HEK293 (cell line): ENCODE measurements around the gene SLC36A1.

ENCODE experiments used
- CTCF ChIA-PET: fragments of 350-600 bp; formaldehyde crosslinking; extraction: SDS; loops from one replicate; lab custom pipeline; 2021; ENCODE audit warnings: antibody characterized with exemption; lab: Yijun Ruan, JAX
- POLR2A ChIA-PET: fragments of 300-600 bp; formaldehyde crosslinking; extraction: SDS; loops from one replicate; lab custom pipeline; 2020; ENCODE audit warnings: antibody characterized with exemption, inconsistent platforms; lab: Yijun Ruan, JAX
- H3K27ac ChIP-seq: fragments of 200-500 bp; sonication (Bioruptor generic); 2 replicates; pipeline ENCODE4 v1.5.1; 2014; ENCODE audit warnings: low read depth, low read length, control low read depth, inconsistent platforms; ENCODE audit errors: extremely low read depth
- H3K36me3 ChIP-seq, 2 experiments: fragments of 200-500 bp in 1 of 2; sonication (Bioruptor generic) in 1 of 2; 1 replicate in 1 of 2; 2 replicates in 1 of 2; pipeline ENCODE4 v1.5.1; 2014 to 2017; ENCODE audit warnings: inconsistent platforms in 2 of 2, low read length in 2 of 2; ENCODE audit not compliant: control insufficient read depth in 2 of 2, insufficient read depth in 1 of 2
- H3K4me1 ChIP-seq: fragments of 200-500 bp; sonication (Bioruptor generic); 2 replicates; pipeline ENCODE4 v1.5.1; 2014; ENCODE audit warnings: mild to moderate bottlenecking, low read length, inconsistent platforms; ENCODE audit not compliant: control insufficient read depth, insufficient read depth
- H3K4me3 ChIP-seq: 2 replicates; pipeline ENCODE4 v1.5.1; 2011; ENCODE audit warnings: low read depth, mild to moderate bottlenecking, control low read depth, low read length, moderate library complexity
- H3K9me3 ChIP-seq: fragments of 200-500 bp; sonication (Bioruptor generic); 2 replicates; pipeline ENCODE4 v1.5.1; 2014; ENCODE audit warnings: low read depth, low read length, inconsistent platforms; ENCODE audit not compliant: control insufficient read depth, insufficient read depth
- EGR2 ChIP-seq: fragments of 450-650 bp; formaldehyde crosslinking; IDR thresholded peaks from 2 replicates; pipeline ENCODE4 v1.5.1; 2016; ENCODE audit warnings: low read depth, missing biosample characterization, missing genetic modification characterization
- KLF1 ChIP-seq: fragments of 450-650 bp; formaldehyde crosslinking; IDR thresholded peaks from 2 replicates; pipeline ENCODE4 v1.5.1; 2016; ENCODE audit warnings: missing biosample characterization, missing genetic modification characterization
- KLF7 ChIP-seq: fragments of 450-650 bp; formaldehyde crosslinking; IDR thresholded peaks from 2 replicates; pipeline ENCODE4 v1.5.1; 2016; ENCODE audit warnings: missing biosample characterization, missing genetic modification characterization, borderline replicate concordance
- PRDM6 ChIP-seq: fragments of 450-650 bp; formaldehyde crosslinking; IDR thresholded peaks from 2 replicates; pipeline ENCODE4 v1.5.1; 2017; ENCODE audit warnings: missing biosample characterization, missing genetic modification characterization
- RBAK ChIP-seq: fragments of 450-650 bp; formaldehyde crosslinking; IDR thresholded peaks from 2 replicates; pipeline ENCODE4 v1.5.1; 2016; ENCODE audit warnings: missing biosample characterization, missing genetic modification characterization
- REST ChIP-seq: fragments of 450-650 bp; formaldehyde crosslinking; IDR thresholded peaks from 2 replicates; pipeline ENCODE4 v1.5.1; 2016; ENCODE audit warnings: missing biosample characterization, missing genetic modification characterization
- ZBTB26 ChIP-seq: fragments of 450-650 bp; formaldehyde crosslinking; optimal IDR thresholded peaks from 2 replicates; pipeline ENCODE3; 2016; ENCODE audit warnings: missing biosample characterization, mild to moderate bottlenecking, missing genetic modification characterization
- ZBTB49 ChIP-seq: fragments of 450-650 bp; formaldehyde crosslinking; IDR thresholded peaks from 2 replicates; pipeline ENCODE4 v1.5.1; 2016; ENCODE audit warnings: missing biosample characterization, missing genetic modification characterization, low read depth
- ZFP69B ChIP-seq: fragments of 450-650 bp; formaldehyde crosslinking; IDR thresholded peaks from 2 replicates; pipeline ENCODE4 v1.5.1; 2016; ENCODE audit warnings: missing biosample characterization, missing genetic modification characterization
- ZNF114 ChIP-seq: fragments of 450-650 bp; formaldehyde crosslinking; IDR thresholded peaks from 2 replicates; pipeline ENCODE4 v1.5.0; 2017; ENCODE audit warnings: missing biosample characterization, missing genetic modification characterization
- ZNF518A ChIP-seq: fragments of 450-650 bp; formaldehyde crosslinking; conservative IDR thresholded peaks from 2 replicates; pipeline ENCODE4 v1.5.1; 2016; ENCODE audit warnings: low read depth, missing biosample characterization, missing genetic modification characterization
- ZNF544 ChIP-seq: fragments of 450-650 bp; formaldehyde crosslinking; IDR thresholded peaks from 2 replicates; pipeline ENCODE4 v1.5.0; 2017; ENCODE audit warnings: missing biosample characterization, missing genetic modification characterization
- ZNF555 ChIP-seq: fragments of 450-650 bp; formaldehyde crosslinking; conservative IDR thresholded peaks from 2 replicates; pipeline ENCODE4 v1.5.1; 2017; ENCODE audit warnings: missing biosample characterization, mild to moderate bottlenecking, missing genetic modification characterization, inconsistent platforms
- ZNF558 ChIP-seq: fragments of 450-650 bp; formaldehyde crosslinking; IDR thresholded peaks from 2 replicates; pipeline ENCODE4 v1.5.1; 2016; ENCODE audit warnings: missing biosample characterization, missing genetic modification characterization
- ZNF624 ChIP-seq: fragments of 450-650 bp; formaldehyde crosslinking; IDR thresholded peaks from 2 replicates; pipeline ENCODE4 v1.5.1; 2017; ENCODE audit warnings: missing biosample characterization, missing genetic modification characterization
- ZNF645 ChIP-seq: fragments of 450-650 bp; formaldehyde crosslinking; IDR thresholded peaks from 2 replicates; pipeline ENCODE4; 2016; ENCODE audit warnings: missing biosample characterization, missing genetic modification characterization
- ZNF654 ChIP-seq: fragments of 450-650 bp; formaldehyde crosslinking; IDR thresholded peaks from 2 replicates; pipeline ENCODE4 v1.5.1; 2016; ENCODE audit warnings: low read depth, missing biosample characterization, missing genetic modification characterization
- ZXDB ChIP-seq: fragments of 450-650 bp; formaldehyde crosslinking; IDR thresholded peaks from 2 replicates; pipeline ENCODE4 v1.5.1; 2016; ENCODE audit warnings: missing biosample characterization, missing genetic modification characterization

The SLC36A1 gene

GRCh38 chr5:151520294-151520693 is 72.9 kb downstream of the SLC36A1 start:
- Histone ChIP-seq H3K4me3 (no peak overlapping the region), H3K27ac (no peak overlapping the region), H3K36me3 (no peaks in the 10 kb centered on the region), H3K9me3 (no peaks in the 10 kb centered on the region), H3K4me1 (no peaks in the 10 kb centered on the region)
- TF ChIP-seq ZNF518A (tag by site-specific recombination): no peak
- TF ChIP-seq ZNF114 (tag by site-specific recombination): no peak
- no peak for TF ChIP-seq ZNF558 (tag by site-specific recombination)
- no peak for TF ChIP-seq ZNF624
- TF ChIP-seq ZXDB (tag by site-specific recombination): no peak
- no peak for TF ChIP-seq REST
- TF ChIP-seq RBAK (tag by site-specific recombination): no peak
- TF ChIP-seq ZBTB49: no peak
- TF ChIP-seq KLF7 (tag by site-specific recombination): no peak
- no peak for TF ChIP-seq ZNF555 (tag by site-specific recombination)
- no peak for TF ChIP-seq ZNF654
- ChIA-PET CTCF (interaction anchor here (0.7 to 1.7 kb wide), 6 partner anchors 9 to 754 kb away, joined by 3 to 15 read pairs (median 3); no protein-coding TSS in a partner anchor), POLR2A (no interaction called here)

- Histone ChIP-seq H3K36me3 (no peaks in the 10 kb centered on the region), H3K4me1 (no peaks in the 10 kb centered on the region), H3K4me3 (no peak overlapping the region), H3K27ac (no peak overlapping the region), H3K9me3 (no peaks in the 10 kb centered on the region)
- POLR2A ChIA-PET: no interaction called here
- CTCF ChIA-PET: interaction anchor here (2.2 kb wide), 1 partner anchor 130 kb away, joined by 36 read pairs; no protein-coding TSS in a partner anchor
- TF ChIP-seq ZNF544 (tag by site-specific recombination) (no peak), ZBTB26 (no peak), KLF1 (no peak), EGR2 (tag by site-specific recombination) (no peak), ZNF645 (tag by site-specific recombination) (no peak), ZFP69B (tag by site-specific recombination) (no peak), PRDM6 (tag by site-specific recombination) (no peak)
Measured at GRCh38 chr5:151522226-151522625, 74.8 kb downstream of the SLC36A1 start.
